Endothelial cell of umbilical vein (primary cell): ENCODE results near the gene PASD1. TPM values are rescaled to one million over a fixed set of nuclear protein-coding genes. Genes with fewer than 3 reads are reported as not detected.

Experiments used
- BruUV-seq: library from RNA; stranded (reverse); fragments of 400-500 nt; replicated peaks from 2 replicates; lab custom pipeline; 2021; lab: Mats Ljungman, UMichigan
- CTCF ChIA-PET: fragments of 300-600, 350-600 bp; sonication (Branson Sonifier 250); formaldehyde crosslinking; loops from one replicate; lab custom pipeline; 2021; ENCODE audit warnings: antibody characterized with exemption, inconsistent platforms; lab: Charles Lee
- POLR2A ChIA-PET: fragments of 300-600, 350-600 bp; sonication (Branson Sonifier 250); formaldehyde crosslinking; loops from one replicate; lab custom pipeline; 2021; ENCODE audit warnings: antibody characterized with exemption, inconsistent platforms; lab: Charles Lee
- DNase-seq: peaks from one replicate; pipeline ENCODE4 v3.0.0-alpha.2; 2011; ENCODE audit warnings: low read depth, low spot score
- FAIRE-seq: peaks from 2 replicates; lab custom pipeline; 2011; peaks lifted over from hg19 to GRCh38; lab: Jason Lieb, UNC
- H2AFZ ChIP-seq: 2 replicates; pipeline ENCODE4 v1.6.0; 2012; ENCODE audit warnings: low read depth, low read length, control low read depth, inconsistent platforms
- H3K27ac ChIP-seq: 2 replicates; pipeline ENCODE4 v1.5.1; 2011; ENCODE audit warnings: low read depth, mild to moderate bottlenecking, control low read depth, low read length, moderate library complexity; ENCODE audit not compliant: insufficient read depth
- H3K27me3 ChIP-seq, 2 experiments: 2 replicates each; pipeline versions ENCODE4 v1.6.0 to v1.6.1; 2011; ENCODE audit warnings: low read length in 2 of 2, mixed read lengths in 1 of 2; ENCODE audit not compliant: control insufficient read depth in 2 of 2, insufficient read depth in 2 of 2
- H3K36me3 ChIP-seq, 2 experiments: 2 replicates in 1 of 2; 3 replicates in 1 of 2; pipeline ENCODE4 v1.5.1; 2011; ENCODE audit warnings: low read length in 2 of 2, mild to moderate bottlenecking in 1 of 2, moderate library complexity in 1 of 2; ENCODE audit not compliant: control insufficient read depth in 2 of 2, insufficient read depth in 2 of 2; ENCODE audit errors: extremely low read depth in 1 of 2
- H3K4me1 ChIP-seq: 3 replicates; pipeline ENCODE4 v1.5.1; 2011; ENCODE audit warnings: mild to moderate bottlenecking, low read length; ENCODE audit not compliant: control insufficient read depth, insufficient read depth; ENCODE audit errors: extremely low read depth
- H3K4me2 ChIP-seq: 2 replicates; pipeline ENCODE4 v1.6.1; 2011; ENCODE audit warnings: low read length, control low read depth, mixed read lengths; ENCODE audit not compliant: insufficient read depth
- H3K4me3 ChIP-seq, 3 experiments: fragments of 200-600 bp in 1 of 3; sonication (generic), shearing (Covaris generic) in 1 of 3; replicated peaks in 1 of 3; 2 replicates each; pipeline ENCODE4 v1.5.1; 2011 to 2016; ENCODE audit warnings: control low read depth in 3 of 3, low read length in 3 of 3, mild to moderate bottlenecking in 2 of 3, inconsistent platforms in 1 of 3, low read depth in 1 of 3, moderate library complexity in 1 of 3; ENCODE audit not compliant: insufficient read depth in 1 of 3
- H3K79me2 ChIP-seq: 2 replicates; pipeline ENCODE4 v1.6.0; 2012; ENCODE audit warnings: low read length, inconsistent platforms; ENCODE audit not compliant: control insufficient read depth, insufficient read depth
- H3K9ac ChIP-seq: replicated peaks from 2 replicates; pipeline ENCODE3; 2011; ENCODE audit warnings: low read length, control low read depth; ENCODE audit not compliant: insufficient read depth; ENCODE audit errors: extremely low read depth
- H3K9me1 ChIP-seq: replicated peaks from 3 replicates; pipeline ENCODE4 v1.6.0; 2011; ENCODE audit warnings: mild to moderate bottlenecking, low read length; ENCODE audit not compliant: control insufficient read depth, insufficient read depth; ENCODE audit errors: extremely low read depth
- H3K9me3 ChIP-seq: replicated peaks from 2 replicates; pipeline ENCODE4 v1.5.1; 2012; ENCODE audit warnings: low read length, inconsistent platforms; ENCODE audit not compliant: control insufficient read depth, insufficient read depth
- H4K20me1 ChIP-seq: replicated peaks from 2 replicates; pipeline ENCODE3; 2011; ENCODE audit warnings: mild to moderate bottlenecking, low read length; ENCODE audit not compliant: control insufficient read depth, insufficient read depth; ENCODE audit errors: extremely low read depth
- EZH2 ChIP-seq: IDR thresholded peaks from 2 replicates; pipeline ENCODE4 v1.6.1; 2012; ENCODE audit warnings: borderline replicate concordance, low read depth, mild to moderate bottlenecking, moderate library complexity, low read length, inconsistent platforms; ENCODE audit not compliant: severe bottlenecking
- FOS ChIP-seq: IDR thresholded peaks from 2 replicates; pipeline ENCODE4 v1.6.1; 2011; ENCODE audit warnings: mild to moderate bottlenecking, low read length, moderate library complexity, borderline replicate concordance; ENCODE audit not compliant: insufficient read depth
- GATA2 ChIP-seq: IDR thresholded peaks from 2 replicates; pipeline ENCODE4 v1.7.0; 2011; ENCODE audit warnings: low read depth, mild to moderate bottlenecking, moderate library complexity, mixed read lengths, low read length; ENCODE audit not compliant: insufficient read length, insufficient read depth
- JUN ChIP-seq: IDR thresholded peaks from 2 replicates; pipeline ENCODE4 v1.6.1; 2011; ENCODE audit warnings: borderline replicate concordance, low read depth; ENCODE audit not compliant: insufficient read length, insufficient read depth
- MYC ChIP-seq: IDR thresholded peaks from one replicate; pipeline ENCODE4 v1.6.1; 2011; ENCODE audit warnings: mild to moderate bottlenecking, low read depth, low read length
- POLR2A ChIP-seq: IDR thresholded peaks from 2 replicates; pipeline ENCODE4 v1.6.1; 2012; ENCODE audit warnings: low read depth, mild to moderate bottlenecking, control low read depth, low read length
- POLR2AphosphoS5 ChIP-seq: IDR thresholded peaks from 2 replicates; pipeline ENCODE4 v1.6.1; 2012; ENCODE audit warnings: low read depth, mild to moderate bottlenecking, control low read depth, low read length, moderate library complexity; ENCODE audit not compliant: insufficient read depth
- dilution Hi-C: fragments of 300-500 bp; cut with MboI; formaldehyde crosslinking; loops from one replicate; pipeline ENCODE4 v1.15.0; 2019; ENCODE audit warnings: low sequenced_read_pairs; ENCODE audit not compliant: extremely low pct_ligation_motif_present
- intact Hi-C: fragments of 100-400 bp; cut with micrococcal nuclease; formaldehyde crosslinking; loops from one replicate; pipeline ENCODE4 v1.10.0; 2022
- polyA plus RNA-seq, 4 experiments: library from polyadenylated mRNA; depleted of rRNA in 3 of 4; stranded (reverse) in 3 of 4; unstranded in 1 of 4; fragments of >200 nt; gene quantifications; 2 replicates each; pipeline versions ENCODE4 v1.2.1 to v1.2.3, GENCODE V29; 2011 to 2012; ENCODE audit warnings: missing spikeins in 1 of 4
- total RNA-seq: library from RNA; stranded (reverse); gene quantifications from 2 replicates; pipeline ENCODE4 v1.2.3, GENCODE V29; 2021
- TF ChIP-seq, protein P1 (sequence below), 2 donors: IDR thresholded peaks; 1 replicate in 1 of 2; 2 replicates in 1 of 2; pipeline ENCODE4 v1.5.1; 2011; ENCODE audit warnings: low read length in 2 of 2, mild to moderate bottlenecking in 2 of 2, moderate library complexity in 2 of 2, control low read depth in 1 of 2, inconsistent platforms in 1 of 2, low read depth in 1 of 2; ENCODE audit not compliant: insufficient read depth in 1 of 2; ENCODE audit errors: extremely low read depth in 1 of 2
- TF ChIP-seq, protein P2 (sequence below): IDR thresholded peaks from 2 replicates; pipeline ENCODE4 v1.6.1; 2011; ENCODE audit not compliant: insufficient read depth, insufficient read length

The PASD1 gene
- total and polyA plus RNA-seq, 2 donors (not counting 3 experiments of a cell fraction or from before 2014, with no cell fraction given) = not detected

- BruUV-seq = no TSS peak
- Histone ChIP-seq H3K9me3 (no peaks in the 10 kb centered on the region), H3K27ac (no peak overlapping the region), H3K36me3 (no peaks in the 10 kb centered on the region), H3K4me3 (no peak overlapping the region), H3K4me2 (no peak overlapping the region), H2AFZ (no peak overlapping the region), H3K27me3 (no peaks in the 10 kb centered on the region), H3K4me1 (no peaks in the 10 kb centered on the region), H3K9me1 (no peaks in the 10 kb centered on the region), H3K79me2 (no peaks in the 10 kb centered on the region), H4K20me1 (no peaks in the 10 kb centered on the region), H3K9ac (no peak overlapping the region)
- POLR2A ChIA-PET = no interaction called here
- CTCF ChIA-PET = no interaction called here
- FAIRE-seq = no peak
- intact Hi-C loops (no loop called here), dilution Hi-C loops (no loop called here)
- no peak for DNase-seq
- TF ChIP-seq POLR2AphosphoS5 = no peak
- TF ChIP-seq, protein P1, sequence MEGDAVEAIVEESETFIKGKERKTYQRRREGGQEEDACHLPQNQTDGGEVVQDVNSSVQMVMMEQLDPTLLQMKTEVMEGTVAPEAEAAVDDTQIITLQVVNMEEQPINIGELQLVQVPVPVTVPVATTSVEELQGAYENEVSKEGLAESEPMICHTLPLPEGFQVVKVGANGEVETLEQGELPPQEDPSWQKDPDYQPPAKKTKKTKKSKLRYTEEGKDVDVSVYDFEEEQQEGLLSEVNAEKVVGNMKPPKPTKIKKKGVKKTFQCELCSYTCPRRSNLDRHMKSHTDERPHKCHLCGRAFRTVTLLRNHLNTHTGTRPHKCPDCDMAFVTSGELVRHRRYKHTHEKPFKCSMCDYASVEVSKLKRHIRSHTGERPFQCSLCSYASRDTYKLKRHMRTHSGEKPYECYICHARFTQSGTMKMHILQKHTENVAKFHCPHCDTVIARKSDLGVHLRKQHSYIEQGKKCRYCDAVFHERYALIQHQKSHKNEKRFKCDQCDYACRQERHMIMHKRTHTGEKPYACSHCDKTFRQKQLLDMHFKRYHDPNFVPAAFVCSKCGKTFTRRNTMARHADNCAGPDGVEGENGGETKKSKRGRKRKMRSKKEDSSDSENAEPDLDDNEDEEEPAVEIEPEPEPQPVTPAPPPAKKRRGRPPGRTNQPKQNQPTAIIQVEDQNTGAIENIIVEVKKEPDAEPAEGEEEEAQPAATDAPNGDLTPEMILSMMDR (IDR thresholded peaks at IDR 0.05; ENCODE audit: extremely low read depth in 1 of 2, insufficient read depth in 1 of 2, low read depth in 1 of 2, low read length in 2 of 2) = no peak
- TF ChIP-seq, protein P2, sequence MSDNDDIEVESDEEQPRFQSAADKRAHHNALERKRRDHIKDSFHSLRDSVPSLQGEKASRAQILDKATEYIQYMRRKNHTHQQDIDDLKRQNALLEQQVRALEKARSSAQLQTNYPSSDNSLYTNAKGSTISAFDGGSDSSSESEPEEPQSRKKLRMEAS = no peak
Measured at GRCh38 chrX:151701531-151701930, 138.1 kb downstream of the PASD1 start.

DNA sequence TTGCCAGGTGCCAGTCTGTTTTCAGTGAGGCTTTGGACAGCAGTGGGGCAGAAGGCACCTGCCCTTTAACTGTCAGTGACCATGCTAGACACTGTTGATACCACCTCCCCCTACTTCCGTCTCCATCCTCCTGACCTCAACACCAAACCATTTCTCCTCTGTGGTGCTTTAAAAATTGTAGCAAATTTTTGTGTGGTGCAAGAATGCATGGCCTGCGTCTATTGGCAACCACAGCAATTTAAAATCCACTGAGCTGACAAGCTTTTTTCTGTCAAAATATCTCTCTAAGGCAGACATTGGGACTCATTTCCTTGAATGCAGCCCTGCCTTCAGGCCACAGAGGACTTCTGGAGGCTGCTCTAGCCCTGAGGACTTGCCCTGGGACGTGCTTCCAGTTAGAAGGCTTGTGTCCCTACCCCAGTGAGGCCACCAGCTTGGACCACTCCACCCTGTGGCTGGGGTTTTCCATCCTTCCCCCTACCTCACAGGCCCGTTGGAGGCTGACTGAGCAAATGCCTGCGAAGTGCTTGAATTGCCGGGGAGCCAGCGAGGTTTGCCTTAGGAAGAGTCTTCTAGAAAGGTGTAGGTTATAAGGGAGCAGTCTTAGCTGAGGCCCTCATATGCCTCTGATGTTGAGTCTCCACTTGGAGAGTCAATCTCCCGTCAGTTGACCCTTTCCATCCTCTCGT is 138.7 kb downstream of the PASD1 start:
- FAIRE-seq (no peak), DNase-seq (no peak)
- TF ChIP-seq GATA2 (no peak), MYC (no peak), JUN (no peak), FOS (no peak), EZH2 (no peak), POLR2AphosphoS5 (no peak), POLR2A (no peak)
- TF ChIP-seq, protein P2 = no peak
- TF ChIP-seq, protein P1 (IDR thresholded peaks at IDR 0.05; ENCODE audit: extremely low read depth in 1 of 2, insufficient read depth in 1 of 2, low read depth in 1 of 2, low read length in 2 of 2) = no peak
- Histone ChIP-seq H3K4me3 (no peak overlapping the region), H4K20me1 (no peaks in the 10 kb centered on the region), H3K9me1 (no peaks in the 10 kb centered on the region), H3K79me2 (no peaks in the 10 kb centered on the region), H3K9ac (no peak overlapping the region), H3K4me2 (no peak overlapping the region), H3K36me3 (no peaks in the 10 kb centered on the region), H3K27me3 (no peaks in the 10 kb centered on the region), H2AFZ (no peak overlapping the region), H3K4me1 (no peaks in the 10 kb centered on the region), H3K27ac (no peak overlapping the region), H3K9me3 (no peaks in the 10 kb centered on the region)
- dilution Hi-C loops (no loop called here), intact Hi-C loops (no loop called here)
- ChIA-PET CTCF (no interaction called here), POLR2A (no interaction called here)
- BruUV-seq = no TSS peak
